ENCODE data around the gene PIM1. TPM values are rescaled to one million over a fixed set of nuclear protein-coding genes. Genes with fewer than 3 reads are reported as not detected.

The PIM1 gene
- total and polyA plus RNA-seq, 9 of the 15 experiments (the other 6 are each of a cell fraction or from before 2014, with no cell fraction given): 19.0 to 789 (median 212) TPM

- TF ChIP-seq EP400 (IDR thresholded peaks at IDR 0.05): peak; percentile 69; the same call in 1 of the 2 replicates
- TF ChIP-seq KDM2B (CRISPR knock-in tag; IDR thresholded peaks at IDR 0.05): no peak
- TF ChIP-seq TEAD4 (IDR thresholded peaks at IDR 0.05; ENCODE audit: low read length): peak; percentile 89
- TF ChIP-seq TEAD4 (CRISPR knock-in tag; IDR thresholded peaks at IDR 0.05; ENCODE audit: borderline replicate concordance): no peak
- no peak for TF ChIP-seq PCBP2 (IDR thresholded peaks at IDR 0.05; ENCODE audit: low read depth, low read length, poor library complexity, severe bottlenecking)
- TF ChIP-seq RFX5 (IDR thresholded peaks at IDR 0.05; ENCODE audit: low read depth, low read length): no peak
- no peak for TF ChIP-seq ADNP (tag; IDR thresholded peaks at IDR 0.05)
- no peak for TF ChIP-seq TFAM (CRISPR knock-in tag; conservative IDR thresholded peaks at IDR 0.05)
- no peak for TF ChIP-seq TAF7 (tag; IDR thresholded peaks at IDR 0.05)
- TF ChIP-seq RFX7 (CRISPR knock-in tag; IDR thresholded peaks at IDR 0.05): no peak
- peak; percentile 68 to 75; a peak in 3 of 4 replicates for TF ChIP-seq TEAD1 (CRISPR knock-in tag; IDR thresholded peaks at IDR 0.05)
- no peak for TF ChIP-seq XRCC5 (IDR thresholded peaks at IDR 0.05; ENCODE audit: low read depth, low read length)
- no peak for TF ChIP-seq EZH2 (IDR thresholded peaks at IDR 0.05; ENCODE audit: borderline replicate concordance, low read depth, low read length)
- TF ChIP-seq BRF1 (IDR thresholded peaks at IDR 0.05; ENCODE audit: borderline replicate concordance, extremely low read depth, insufficient read length): no peak
- TF ChIP-seq ZEB2 (IDR thresholded peaks at IDR 0.05): peak; percentile 66; the same call in 1 of the 2 replicates
- no peak for TF ChIP-seq ZNF140 (CRISPR knock-in tag; IDR thresholded peaks at IDR 0.05)
- no peak for TF ChIP-seq ZC3H11A (IDR thresholded peaks at IDR 0.05; ENCODE audit: low read depth, low read length)
- TF ChIP-seq IRF9 (tag; IDR thresholded peaks at IDR 0.05): no peak
- 0 out of 2 replicates have a peak, but pooled peaks have one; percentile 18 for TF ChIP-seq GTF2F1 (IDR thresholded peaks at IDR 0.05; ENCODE audit: low read depth, low read length)
- peak; percentile 88 for TF ChIP-seq MEIS2 (IDR thresholded peaks at IDR 0.05; ENCODE audit: partially characterized antibody)
- TF ChIP-seq PTTG1 (tag; IDR thresholded peaks at IDR 0.05; ENCODE audit: low read depth): peak; percentile 64
- TF ChIP-seq HNRNPL (IDR thresholded peaks at IDR 0.05; ENCODE audit: low read depth, low read length): peak; percentile 78; the same call in 1 of the 2 replicates
- TF ChIP-seq RNF219 (CRISPR knock-in tag; IDR thresholded peaks at IDR 0.05): 0 out of 2 replicates have a peak, but pooled peaks have one; percentile 6
- peak; percentile 44 for TF ChIP-seq TOE1 (IDR thresholded peaks at IDR 0.05; ENCODE audit: borderline replicate concordance)
- peak; percentile 81; the same call in 1 of the 2 replicates for TF ChIP-seq TOE1 (CRISPR knock-in tag; IDR thresholded peaks at IDR 0.05; ENCODE audit: borderline replicate concordance, low read depth)
- TF ChIP-seq TBP (optimal IDR thresholded peaks at IDR 0.05; ENCODE audit: low read depth, low read length): peak; percentile 84
- no peak for TF ChIP-seq SMAD2 (IDR thresholded peaks at IDR 0.05; ENCODE audit: low read depth, low read length)
- no peak for TF ChIP-seq DACH1 (IDR thresholded peaks at IDR 0.05; ENCODE audit: partially characterized antibody)
Measured at GRCh38 chr6:37182736-37183590, 13.0 kb downstream of the PIM1 start (continued).
